Activated naive CD8-positive, alpha-beta T cell treated with anti-CD3 and anti-CD28 coated beads, Interleukin-2, amount 50 U/mL, for 16 hours (primary cell): ENCODE data around the gene DNAH5.
"Not testable (repeated sequence)": the region's sequence is repeated elsewhere in the genome, so short reads cannot be mapped to it uniquely, and the experiment has no call there.

Experiments used
- DNase-seq: peaks from one replicate; pipeline ENCODE4 v3.0.0-alpha.2; 2020; ENCODE audit warnings: low read depth, low spot score

Gene DNAH5

GRCh38 chr5:13843175-13843846 lies 101.2 kb downstream of the DNAH5 start:
- no peak for DNase-seq

GRCh38 chr5:13833440-13833839 lies 111.0 kb downstream of the DNAH5 start:
- no peak for DNase-seq

DNA sequence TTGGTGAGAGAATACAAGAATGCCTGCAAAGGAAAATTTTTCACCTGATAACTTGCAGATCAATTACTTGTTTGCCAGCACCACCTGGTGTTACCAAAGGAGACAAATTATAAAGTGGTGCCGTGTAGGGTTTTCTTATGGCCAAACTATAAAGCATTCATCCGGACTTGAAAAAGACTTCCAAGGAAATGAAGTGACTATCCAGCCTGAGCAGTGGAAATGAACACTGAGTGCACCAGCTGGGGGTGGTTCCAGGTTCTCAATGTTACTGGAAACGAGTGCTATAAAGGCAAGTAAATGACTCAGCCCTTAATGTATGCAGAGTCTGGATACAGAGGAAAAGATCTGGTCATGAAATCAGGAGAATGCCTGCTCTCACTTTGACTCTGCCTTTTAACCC lies 113.1 kb downstream of the DNAH5 start:
- no peak for DNase-seq

DNA sequence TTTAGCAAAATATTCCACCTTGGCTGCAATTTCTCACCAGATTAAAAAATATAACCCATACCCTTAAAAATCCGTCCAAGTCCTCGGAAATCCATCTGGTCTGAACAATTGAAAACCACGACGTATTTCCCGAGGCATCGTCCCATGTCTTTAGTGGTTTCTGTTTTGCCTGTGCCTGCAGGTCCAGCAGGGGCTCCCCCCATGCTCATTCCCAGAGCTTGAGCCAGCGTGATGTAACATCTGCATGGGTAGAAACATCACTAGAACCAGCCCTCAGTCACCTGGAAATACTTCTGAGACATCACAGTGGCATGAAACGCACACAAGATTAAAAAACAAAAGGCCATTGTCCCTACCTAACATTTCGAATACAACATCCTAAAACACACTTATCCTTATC lies 114.0 kb downstream of the DNAH5 start:
- no peak for DNase-seq

- DNase-seq = no peak
Observed at GRCh38 chr5:13821366-13821765, 123.1 kb downstream of the DNAH5 start.

DNA sequence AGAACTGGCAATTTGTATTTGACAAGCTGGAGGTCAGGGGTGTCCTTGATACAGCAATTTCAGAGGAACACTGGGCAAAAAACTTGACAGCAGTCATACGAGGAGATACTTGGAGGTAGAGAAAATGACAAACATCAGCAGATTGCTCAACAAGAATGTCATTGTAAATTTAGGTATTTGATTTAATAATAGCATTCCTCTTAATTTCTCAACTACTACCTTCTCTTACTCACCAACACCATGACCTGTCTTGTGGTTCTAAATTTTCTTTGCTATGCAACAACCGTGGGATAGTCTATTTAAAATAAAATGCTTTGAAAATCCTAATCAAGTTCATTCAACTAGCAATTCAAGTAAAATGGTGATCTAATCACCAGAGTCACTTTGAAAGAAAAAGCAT lies 128.4 kb downstream of the DNAH5 start:
- no peak for DNase-seq

DNA sequence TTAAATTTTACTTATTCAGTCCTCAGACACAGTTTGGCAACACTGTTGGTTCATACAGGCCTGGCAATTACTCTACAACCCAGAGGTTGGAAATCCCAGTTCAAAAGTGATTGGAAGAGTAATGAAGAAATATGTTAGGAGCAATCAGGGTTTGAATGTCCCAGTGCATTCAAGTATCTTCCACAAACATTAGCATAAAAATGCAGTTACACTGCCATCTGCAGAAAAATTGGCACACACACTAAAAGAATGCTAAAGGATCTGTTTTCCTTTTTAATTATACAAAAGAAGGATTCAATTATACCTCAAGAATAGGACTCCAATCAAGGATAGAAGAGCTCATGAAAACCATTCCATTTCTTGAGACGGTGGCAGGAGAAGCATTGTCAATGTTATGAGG lies 130.2 kb downstream of the DNAH5 start:
- DNase-seq = no peak

DNA sequence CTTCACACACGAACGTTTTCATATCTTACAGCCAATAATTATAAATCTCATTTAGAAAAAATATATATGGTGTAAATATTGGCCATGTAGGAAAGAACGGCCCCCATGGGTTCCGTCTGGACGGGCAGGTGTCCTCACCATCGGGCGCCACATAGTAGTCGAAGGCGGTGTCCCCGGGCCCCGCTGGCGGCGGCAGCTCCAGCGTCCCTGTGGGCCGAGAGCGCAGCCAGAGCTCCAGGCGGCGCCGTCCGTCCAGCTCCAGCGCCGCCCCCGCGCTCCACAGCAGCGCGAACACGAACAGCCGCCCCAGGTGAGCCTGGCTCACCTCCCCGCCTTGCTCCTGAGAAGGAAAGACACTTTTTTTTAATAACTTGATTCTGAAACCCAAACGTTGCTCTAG lies 134.6 kb downstream of the DNAH5 start:
- no peak for DNase-seq

- DNase-seq = no peak
Observed at GRCh38 chr5:13804336-13804735, 140.2 kb downstream of the DNAH5 start.

DNA sequence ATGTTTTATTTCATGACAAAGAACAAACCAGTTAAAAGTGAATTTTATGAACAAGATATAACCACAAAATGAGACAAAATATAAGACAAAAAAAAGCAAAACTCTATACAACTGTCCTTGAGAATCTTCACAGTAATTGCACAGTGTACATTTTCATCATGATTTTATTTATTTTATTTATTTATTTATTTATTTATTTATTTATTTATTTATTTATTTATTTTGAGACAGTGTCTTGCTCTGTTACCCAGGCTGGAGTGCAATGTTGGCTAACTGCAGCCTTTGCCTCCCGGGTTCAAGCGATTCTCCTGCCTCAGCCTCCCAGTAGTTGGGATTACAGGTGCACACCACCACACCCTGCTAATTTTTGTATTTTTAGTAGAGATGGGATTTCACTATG lies 145.9 kb downstream of the DNAH5 start:
- DNase-seq = not testable (repeated sequence)

- DNase-seq = no peak
Observed at GRCh38 chr5:13785781-13786415, 158.6 kb downstream of the DNAH5 start.

DNA sequence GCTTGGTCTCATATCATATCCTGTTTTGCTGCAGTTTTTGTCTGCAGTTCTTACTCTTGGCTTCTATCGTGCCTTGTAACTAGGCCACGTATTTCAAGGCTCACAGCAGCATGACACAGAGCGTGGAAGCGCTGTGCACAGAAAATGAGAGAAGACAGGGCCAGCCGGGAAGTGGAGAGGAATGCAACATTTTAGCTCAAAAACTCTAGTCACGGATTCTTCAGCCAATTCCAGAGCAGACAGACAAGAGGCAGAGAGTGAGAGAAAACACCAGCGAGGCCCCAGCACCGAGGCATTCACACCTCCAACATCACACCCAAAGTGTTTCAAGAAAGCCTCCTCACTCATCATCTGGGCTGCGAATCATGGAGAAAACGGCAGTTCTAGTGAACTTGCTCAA lies 160.8 kb downstream of the DNAH5 start:
- no peak for DNase-seq

DNA sequence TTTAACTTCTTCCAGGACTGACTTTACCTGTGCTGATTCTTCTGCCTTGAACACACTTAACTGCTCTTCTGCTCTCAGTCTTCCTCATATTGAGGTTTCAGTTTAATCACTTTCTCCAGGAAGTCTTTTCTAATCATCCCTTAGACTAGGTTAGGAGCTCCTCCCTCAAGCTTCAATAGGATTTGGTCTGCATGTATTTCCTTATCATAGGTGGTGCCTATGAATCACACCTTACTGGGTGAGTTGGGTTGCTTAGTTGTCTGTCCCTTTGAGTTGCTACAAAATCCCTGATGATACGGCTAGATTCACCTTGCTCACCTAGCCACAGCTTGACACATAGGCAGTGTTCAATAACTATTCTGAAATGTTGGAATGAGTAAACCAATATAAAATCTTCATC lies 164.4 kb downstream of the DNAH5 start:
- no peak for DNase-seq

DNA sequence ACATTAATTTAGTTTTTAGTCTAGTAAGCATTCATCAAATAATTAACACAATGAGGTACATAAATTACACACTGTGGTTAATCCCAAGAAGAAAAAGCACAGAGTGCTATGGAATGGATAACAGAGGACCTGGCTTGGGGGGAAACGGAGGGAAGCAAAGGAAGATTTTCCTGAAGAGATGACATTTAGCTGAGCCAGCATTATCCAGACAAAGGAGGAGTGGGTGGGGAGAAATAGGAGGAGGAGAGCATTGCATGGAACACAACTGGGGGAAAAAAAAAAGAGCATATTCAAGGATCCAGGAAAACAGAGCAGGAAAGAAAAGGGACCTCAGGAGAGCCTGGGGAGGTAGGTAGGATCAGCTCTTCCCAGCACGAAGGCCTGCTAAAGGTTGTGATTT lies 170.8 kb downstream of the DNAH5 start:
- no peak for DNase-seq

DNA sequence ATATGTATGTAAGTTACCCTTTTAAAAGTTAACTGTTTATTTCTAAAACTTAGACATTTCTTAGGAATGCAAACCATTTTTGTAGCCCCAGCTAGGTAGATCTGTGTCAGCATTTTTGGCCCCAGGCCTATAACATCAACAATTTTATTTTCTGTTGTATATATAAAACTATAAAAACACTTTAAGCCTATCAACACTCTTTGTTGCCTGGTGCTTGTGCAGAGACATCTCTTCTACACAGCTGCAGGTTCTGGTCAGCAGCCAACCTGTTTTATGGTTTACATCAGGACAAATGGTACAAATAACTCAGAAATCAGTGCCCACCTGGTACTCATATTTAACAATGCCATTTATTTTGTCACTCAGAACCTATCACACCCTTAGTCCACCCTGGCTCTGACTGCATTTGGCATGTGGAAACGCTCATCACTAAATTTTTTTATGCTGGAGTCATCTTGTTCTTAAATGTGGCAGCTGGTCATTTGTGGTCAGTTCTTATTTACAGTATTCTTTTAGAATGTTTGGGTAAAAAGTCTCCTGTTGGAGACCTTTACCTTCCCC lies 173.4 kb downstream of the DNAH5 start:
- no peak for DNase-seq

- DNase-seq = no peak
Observed at GRCh38 chr5:13766236-13766635, 178.3 kb downstream of the DNAH5 start.

DNA sequence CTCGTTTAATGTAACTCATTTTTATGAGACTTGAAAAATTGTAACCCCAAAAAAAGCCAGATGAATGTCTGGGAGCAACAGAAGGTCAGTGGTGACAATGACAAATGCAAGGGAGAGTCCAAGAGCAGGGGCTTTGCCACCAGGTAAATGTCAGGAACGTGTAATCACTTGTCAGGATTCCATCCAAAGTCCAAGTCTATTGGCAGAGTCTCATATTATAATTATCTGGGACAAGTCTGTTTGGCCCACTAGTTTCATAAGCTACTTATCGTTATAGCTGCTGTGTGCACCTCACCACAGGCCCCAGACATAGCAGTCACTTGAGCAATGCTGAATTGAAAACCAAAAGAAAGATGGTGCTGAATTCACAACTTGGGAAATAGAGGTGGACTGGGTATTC lies 180.8 kb downstream of the DNAH5 start:
- no peak for DNase-seq

- DNase-seq = no peak
Observed at GRCh38 chr5:13749766-13750165, 194.7 kb downstream of the DNAH5 start.

GRCh38 chr5:13746026-13746425 lies 198.5 kb downstream of the DNAH5 start:
- no peak for DNase-seq

- DNase-seq = no peak
Observed at GRCh38 chr5:13745508-13745907, 199.0 kb downstream of the DNAH5 start.

DNA sequence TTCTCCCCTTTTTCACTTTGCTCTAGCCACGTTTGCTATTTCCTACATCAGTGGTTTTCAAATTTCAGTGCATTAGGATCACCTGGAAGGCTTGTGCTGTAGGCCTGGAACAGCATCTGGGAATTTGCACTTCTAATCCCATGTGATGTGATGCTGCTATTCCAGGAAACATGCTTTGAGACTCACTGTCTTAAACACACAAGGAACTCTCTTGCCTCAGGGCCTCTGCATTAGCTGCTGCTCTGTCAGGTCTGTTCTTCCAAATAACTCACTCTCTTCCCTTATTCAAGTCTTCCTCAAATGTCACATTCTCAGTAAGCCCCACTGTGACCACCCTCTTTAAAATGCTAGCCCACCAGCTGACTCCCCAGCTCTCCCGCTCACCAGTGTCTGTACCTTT lies 204.0 kb downstream of the DNAH5 start:
- no peak for DNase-seq

GRCh38 chr5:13739479-13739878 lies 205.0 kb downstream of the DNAH5 start:
- DNase-seq = no peak

GRCh38 chr5:13735691-13736090 lies 208.8 kb downstream of the DNAH5 start:
- DNase-seq = no peak
